WTC11 (cell line): ENCODE data around the gene TMEM271. TPM values are rescaled to one million over a fixed set of nuclear protein-coding genes. Genes with fewer than 3 reads are reported as not detected.

ENCODE experiments used
- ATAC-seq: fragments of 200-7000 bp; cut with Tn5 transposase; 2 replicates; pipeline ENCODE4 v1.10.0; 2021; ENCODE audit warnings: mild to moderate bottlenecking, moderate library complexity
- CTCF ChIA-PET: fragments of 300-600 bp; sonication (Branson Sonifier 250); formaldehyde crosslinking; loops from one replicate; lab custom pipeline; 2021; ENCODE audit warnings: antibody characterized with exemption; lab: Charles Lee
- POLR2A ChIA-PET: fragments of 350-600 bp; sonication (Branson Sonifier 250); formaldehyde crosslinking; loops from one replicate; lab custom pipeline; 2021; ENCODE audit warnings: antibody characterized with exemption; lab: Charles Lee
- DNase-seq: peaks from one replicate; pipeline ENCODE4 v3.0.0; 2021; ENCODE audit warnings: low spot score
- H3K27ac Mint-ChIP-seq: 2 replicates; pipeline ENCODE4 v1.8.0; 2021; ENCODE audit warnings: mixed read lengths
- H3K27me3 Mint-ChIP-seq: 2 replicates; pipeline ENCODE4 v1.8.0; 2021; ENCODE audit warnings: low read depth, mild to moderate bottlenecking, moderate library complexity, mixed read lengths
- H3K36me3 Mint-ChIP-seq: 2 replicates; pipeline ENCODE4 v1.8.0; 2021; ENCODE audit warnings: mixed read lengths
- H3K4me1 Mint-ChIP-seq: 2 replicates; pipeline ENCODE4 v1.8.0; 2022; ENCODE audit warnings: mixed read lengths
- H3K4me3 Mint-ChIP-seq: 2 replicates; pipeline ENCODE4 v1.8.0; 2021; ENCODE audit warnings: mild to moderate bottlenecking, moderate library complexity, mixed read lengths
- H3K9me3 Mint-ChIP-seq: 2 replicates; pipeline ENCODE4 v1.8.0; 2021; ENCODE audit warnings: mixed read lengths
- AR ChIP-seq: fragments of 250-450 bp; sonication (Bioruptor Pico); IDR thresholded peaks from 2 replicates; pipeline ENCODE4 v1.9.0; 2021; ENCODE audit warnings: mild to moderate bottlenecking
- ATF6 ChIP-seq: sonication (generic); formaldehyde crosslinking; IDR thresholded peaks from 2 replicates; pipeline ENCODE4 v1.8.1; 2023; ENCODE audit warnings: mild to moderate bottlenecking, missing genetic modification reagents
- CTCF ChIP-seq: fragments of 200-600 bp; IDR thresholded peaks from 2 replicates; pipeline ENCODE4 v1.8.0; 2022; ENCODE audit warnings: antibody characterized with exemption
- E2F4 ChIP-seq: sonication (generic); formaldehyde crosslinking; IDR thresholded peaks from 2 replicates; pipeline ENCODE4 v1.8.1; 2022; ENCODE audit warnings: low read depth, mild to moderate bottlenecking, moderate library complexity, missing genetic modification reagents, borderline replicate concordance
- EMX1 ChIP-seq: fragments of 250-450 bp; sonication (Bioruptor Pico); IDR thresholded peaks from 2 replicates; pipeline ENCODE4 v1.8.0; 2021; ENCODE audit warnings: mild to moderate bottlenecking
- ERG ChIP-seq: fragments of 250-450 bp; sonication (Bioruptor Pico); IDR thresholded peaks from 2 replicates; pipeline ENCODE4 v1.8.0; 2021; ENCODE audit warnings: mild to moderate bottlenecking
- FOXP4 ChIP-seq: sonication (generic); formaldehyde crosslinking; IDR thresholded peaks from 2 replicates; pipeline ENCODE4 v1.8.0; 2022; ENCODE audit warnings: mild to moderate bottlenecking, missing genetic modification reagents
- JAZF1 ChIP-seq: fragments of 250-450 bp; sonication (Bioruptor Pico); IDR thresholded peaks from 2 replicates; pipeline ENCODE4 v1.9.0; 2021; ENCODE audit warnings: moderate library complexity, mild to moderate bottlenecking, inconsistent platforms
- NFATC4 ChIP-seq: fragments of 250-450 bp; sonication (Bioruptor Pico); IDR thresholded peaks from 2 replicates; pipeline ENCODE4 v1.9.0; 2021; ENCODE audit warnings: mild to moderate bottlenecking
- PREB ChIP-seq: sonication (generic); formaldehyde crosslinking; IDR thresholded peaks from 2 replicates; pipeline ENCODE4 v1.8.1; 2022; ENCODE audit warnings: mild to moderate bottlenecking, missing genetic modification reagents, moderate library complexity, borderline replicate concordance
- PRRX2 ChIP-seq: fragments of 250-450 bp; sonication (Bioruptor Pico); IDR thresholded peaks from 2 replicates; pipeline ENCODE4 v1.8.0; 2021; ENCODE audit warnings: mild to moderate bottlenecking
- RELA ChIP-seq: sonication (generic); formaldehyde crosslinking; IDR thresholded peaks from 2 replicates; pipeline ENCODE4 v1.8.1; 2022; ENCODE audit warnings: missing genetic modification reagents, mild to moderate bottlenecking, borderline replicate concordance
- TCF7 ChIP-seq: sonication (generic); formaldehyde crosslinking; IDR thresholded peaks from 2 replicates; pipeline ENCODE4 v1.8.0; 2022; ENCODE audit warnings: mild to moderate bottlenecking, low read depth, missing genetic modification reagents, moderate library complexity
- ZMAT4 ChIP-seq: fragments of 250-450 bp; sonication (Bioruptor Pico); IDR thresholded peaks from 2 replicates; pipeline ENCODE4 v1.9.0; 2021; ENCODE audit warnings: mild to moderate bottlenecking
- ZNF671 ChIP-seq: fragments of 250-450 bp; sonication (Bioruptor Pico); IDR thresholded peaks from 2 replicates; pipeline ENCODE4 v1.8.0; 2021; ENCODE audit warnings: mild to moderate bottlenecking
- total RNA-seq: library from RNA; stranded (reverse); gene quantifications from 3 replicates; pipeline ENCODE4 v1.2.3, GENCODE V29; 2021

Gene TMEM271
- total RNA-seq, 1 experiment from 2014 or later, result 0.31 TPM

- ATAC-seq (no peak), DNase-seq (no peak)
- Mint-ChIP-seq H3K27ac (no peak overlapping the region), H3K4me1 (no peaks in the 10 kb centered on the region), H3K27me3 (peaks cover 4% of the 10 kb centered on the region; the same call in 1 of the 2 replicates), H3K9me3 (peaks cover 4% of the 10 kb centered on the region; the same call in 1 of the 2 replicates), H3K4me3 (no peak overlapping the region), H3K36me3 (no peaks in the 10 kb centered on the region)
- TF ChIP-seq ERG (CRISPR knock-in tag) (no peak), PREB (CRISPR knock-in tag) (no peak), ATF6 (CRISPR knock-in tag) (no peak), RELA (CRISPR knock-in tag) (no peak)
- ChIA-PET POLR2A (no interaction called here), CTCF (interaction anchor here (0.9 kb wide), 1 partner anchor 68 kb away, joined by 4 read pairs; the partner anchor contains the start of genes ATP5ME and MYL5)
Measured at GRCh38 chr4:605702-606425, 29.8 kb upstream of the TMEM271 start.

GRCh38 chr4:604131-604530, 28.0 kb upstream of the TMEM271 start:
- no peak overlapping the region for H3K4me3 Mint-ChIP-seq
- CTCF ChIA-PET, result no interaction called here
- no peak for DNase-seq
- POLR2A ChIA-PET, result no interaction called here
- no peak overlapping the region for H3K27ac Mint-ChIP-seq
- ATAC-seq, result no peak
- peaks cover 4% of the 10 kb centered on the region for H3K27me3 Mint-ChIP-seq
- no peak for TF ChIP-seq ZMAT4 (CRISPR knock-in tag)
- TF ChIP-seq PREB (CRISPR knock-in tag), result no peak
- no peak for TF ChIP-seq AR (CRISPR knock-in tag)
- TF ChIP-seq EMX1 (CRISPR knock-in tag), result no peak
- TF ChIP-seq FOXP4, result no peak
- TF ChIP-seq NFATC4 (CRISPR knock-in tag), result no peak
- TF ChIP-seq ATF6 (CRISPR knock-in tag), result no peak
- TF ChIP-seq TCF7 (CRISPR knock-in tag), result no peak
- no peak for TF ChIP-seq CTCF
- no peak for TF ChIP-seq PRRX2 (CRISPR knock-in tag)
- TF ChIP-seq ZNF671 (CRISPR knock-in tag), result no peak
- no peak for TF ChIP-seq E2F4 (CRISPR knock-in tag)
- TF ChIP-seq JAZF1 (CRISPR knock-in tag), result no peak
- H3K36me3 Mint-ChIP-seq, result no peaks in the 10 kb centered on the region
- H3K9me3 Mint-ChIP-seq, result no peaks in the 10 kb centered on the region
- no peaks in the 10 kb centered on the region for H3K4me1 Mint-ChIP-seq
